ENCODE measurements around the gene ANKRD10. TPM values are rescaled to one million over a fixed set of nuclear protein-coding genes. Genes with fewer than 3 reads are reported as not detected.
A peak's percentile ranks its signal among the peaks of the same experiment; 100 is the strongest.

Gene ANKRD10
- total RNA-seq, 4 donors from 2014 or later = 117 to 184 (median 138) TPM

GRCh38 chr13:110921209-110921608 lies 6.3 kb upstream of the ANKRD10 start:
- no peaks in the 10 kb centered on the region for H3K9me3 ChIP-seq
- no peaks in the 10 kb centered on the region for H3K4me1 ChIP-seq
- H3K36me3 ChIP-seq = no peaks in the 10 kb centered on the region
- no peak overlapping the region for H3K4me3 ChIP-seq
- no peaks in the 10 kb centered on the region for H3K27me3 ChIP-seq
- DNase-seq = no peak
- H3K27ac ChIP-seq = no peak overlapping the region
- no peak for TF ChIP-seq POLR2A (IDR thresholded peaks at IDR 0.05)

GRCh38 chr13:110920038-110920437 lies 5.2 kb upstream of the ANKRD10 start:
- Histone ChIP-seq H3K27ac (no peak overlapping the region), H3K27me3 (no peaks in the 10 kb centered on the region), H3K9me3 (no peaks in the 10 kb centered on the region), H3K36me3 (no peaks in the 10 kb centered on the region), H3K4me1 (no peaks in the 10 kb centered on the region), H3K4me3 (no peak overlapping the region)
- TF ChIP-seq, protein P1, sequence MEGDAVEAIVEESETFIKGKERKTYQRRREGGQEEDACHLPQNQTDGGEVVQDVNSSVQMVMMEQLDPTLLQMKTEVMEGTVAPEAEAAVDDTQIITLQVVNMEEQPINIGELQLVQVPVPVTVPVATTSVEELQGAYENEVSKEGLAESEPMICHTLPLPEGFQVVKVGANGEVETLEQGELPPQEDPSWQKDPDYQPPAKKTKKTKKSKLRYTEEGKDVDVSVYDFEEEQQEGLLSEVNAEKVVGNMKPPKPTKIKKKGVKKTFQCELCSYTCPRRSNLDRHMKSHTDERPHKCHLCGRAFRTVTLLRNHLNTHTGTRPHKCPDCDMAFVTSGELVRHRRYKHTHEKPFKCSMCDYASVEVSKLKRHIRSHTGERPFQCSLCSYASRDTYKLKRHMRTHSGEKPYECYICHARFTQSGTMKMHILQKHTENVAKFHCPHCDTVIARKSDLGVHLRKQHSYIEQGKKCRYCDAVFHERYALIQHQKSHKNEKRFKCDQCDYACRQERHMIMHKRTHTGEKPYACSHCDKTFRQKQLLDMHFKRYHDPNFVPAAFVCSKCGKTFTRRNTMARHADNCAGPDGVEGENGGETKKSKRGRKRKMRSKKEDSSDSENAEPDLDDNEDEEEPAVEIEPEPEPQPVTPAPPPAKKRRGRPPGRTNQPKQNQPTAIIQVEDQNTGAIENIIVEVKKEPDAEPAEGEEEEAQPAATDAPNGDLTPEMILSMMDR (IDR thresholded peaks at IDR 0.05) = no peak
- no peak for TF ChIP-seq POLR2A (IDR thresholded peaks at IDR 0.05)
- DNase-seq = no peak

DNA sequence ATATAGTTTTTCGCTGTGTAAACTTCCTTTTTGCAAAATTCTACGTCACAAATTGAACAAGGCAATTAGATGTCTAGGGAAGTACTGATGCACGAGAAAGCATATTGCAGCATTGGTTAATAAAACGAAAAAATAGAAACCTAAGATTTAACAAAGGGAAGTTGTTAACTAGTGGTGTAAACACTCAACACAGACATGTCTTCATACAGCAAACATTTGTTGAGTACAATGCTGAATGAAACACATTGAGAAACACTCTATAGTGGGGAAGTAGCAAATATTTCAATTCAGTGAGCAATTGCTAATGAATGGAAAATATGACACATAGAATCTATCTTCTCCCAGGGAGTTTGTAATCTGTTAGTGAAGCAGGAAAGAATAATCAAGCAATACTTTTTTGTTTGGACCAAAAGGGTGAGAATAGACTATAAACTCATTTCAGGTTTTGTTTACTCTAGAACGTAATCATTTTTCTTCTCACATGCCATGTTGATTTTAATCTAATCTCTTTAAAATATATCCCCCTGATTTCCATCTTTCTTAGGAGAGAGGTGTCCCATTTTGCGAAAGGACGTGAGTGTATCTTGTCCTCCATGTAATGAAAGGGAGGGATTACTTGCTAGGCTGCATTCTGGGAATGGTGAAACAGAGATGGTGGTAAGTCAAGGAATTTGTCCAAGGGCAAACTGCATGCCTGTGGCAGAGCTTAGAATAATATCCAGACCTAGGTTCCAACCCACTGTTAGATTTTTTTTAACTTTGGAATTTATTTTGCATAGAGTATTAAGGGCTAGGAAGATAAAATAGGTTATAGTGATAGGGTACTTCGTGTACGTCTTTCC lies 1.7 kb upstream of the ANKRD10 start:
- no peak for DNase-seq
- no peaks in the 10 kb centered on the region for H3K36me3 ChIP-seq
- peak overlapping the region in 2 of 4 donors; percentile 67 to 74 for H3K4me3 ChIP-seq
- no peaks in the 10 kb centered on the region for H3K27me3 ChIP-seq
- H3K27ac ChIP-seq = peak overlapping the region; percentile 57 to 99 (median 96)
- H3K9me3 ChIP-seq = no peaks in the 10 kb centered on the region
- H3K4me1 ChIP-seq = peaks cover 0 to 13% (median 6%) of the 10 kb centered on the region in 4 donors
- TF ChIP-seq, protein P1 (IDR thresholded peaks at IDR 0.05) = no peak
- no peak for TF ChIP-seq POLR2A (IDR thresholded peaks at IDR 0.05)

DNA sequence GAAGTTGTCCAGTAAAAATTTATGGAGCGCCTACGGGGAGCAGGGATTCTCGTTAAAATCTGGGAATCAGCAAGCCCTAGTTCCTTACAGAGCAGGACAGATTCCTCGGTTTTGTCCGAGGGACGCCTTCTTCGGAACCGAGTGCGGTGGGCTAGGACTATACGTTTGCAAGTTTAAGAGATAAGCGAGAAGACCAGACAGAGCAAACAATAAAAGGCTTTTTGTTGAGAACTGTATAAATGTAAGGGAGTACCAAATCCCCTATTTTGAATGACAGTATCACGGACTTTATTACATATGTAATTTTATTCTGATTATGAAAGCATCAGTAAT lies 971 bp upstream of the ANKRD10 start:
- peak overlapping the region; percentile 67 to 92 (median 75) for H3K4me3 ChIP-seq
- TF ChIP-seq, protein P1 (IDR thresholded peaks at IDR 0.05) = no peak
- no peak for TF ChIP-seq POLR2A (IDR thresholded peaks at IDR 0.05)
- H3K36me3 ChIP-seq = no peaks in the 10 kb centered on the region
- H3K27ac ChIP-seq = peak overlapping the region; percentile 94 to 99 (median 96)
- H3K27me3 ChIP-seq = no peaks in the 10 kb centered on the region
- no peak for DNase-seq
- H3K4me1 ChIP-seq = peaks cover 0 to 20% (median 6%) of the 10 kb centered on the region in 4 donors
- no peaks in the 10 kb centered on the region for H3K9me3 ChIP-seq

- peaks cover 0 to 5% (median 0%) of the 10 kb centered on the region in 3 donors for H3K36me3 ChIP-seq
- peak; percentile 74 to 90 (median 84) for DNase-seq
- H3K9me3 ChIP-seq = no peaks in the 10 kb centered on the region
- H3K27me3 ChIP-seq = no peaks in the 10 kb centered on the region
- peaks cover 0 to 34% (median 6%) of the 10 kb centered on the region in 4 donors for H3K4me1 ChIP-seq
- H3K27ac ChIP-seq = peak overlapping the region; percentile 94 to 99 (median 96)
- TF ChIP-seq, protein P1 (IDR thresholded peaks at IDR 0.05) = no peak
- peak; percentile 76 to 79 for TF ChIP-seq POLR2A (IDR thresholded peaks at IDR 0.05)
- H3K4me3 ChIP-seq = peak overlapping the region; percentile 67 to 92 (median 75)
These were observed 375 bp downstream of the ANKRD10 start for GRCh38 chr13:110914331-110915056.

DNA sequence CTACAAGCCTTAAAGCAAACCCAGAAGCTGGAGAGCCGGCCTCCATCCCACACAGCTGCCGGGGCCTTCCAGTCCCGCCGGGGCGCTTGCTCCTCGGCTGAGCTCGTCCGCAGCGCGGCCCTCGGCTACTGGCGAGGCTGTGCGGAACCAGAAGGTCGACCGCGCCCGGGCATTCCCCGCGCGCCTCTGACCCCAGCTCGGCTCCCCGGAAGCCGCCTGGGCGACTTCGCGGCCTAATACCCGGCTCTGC lies 863 bp downstream of the ANKRD10 start:
- H3K27me3 ChIP-seq = no peaks in the 10 kb centered on the region
- TF ChIP-seq, protein P1 (IDR thresholded peaks at IDR 0.05) = no peak
- TF ChIP-seq POLR2A (IDR thresholded peaks at IDR 0.05) = no peak
- peaks cover 0 to 38% (median 6%) of the 10 kb centered on the region in 4 donors for H3K4me1 ChIP-seq
- H3K9me3 ChIP-seq = no peaks in the 10 kb centered on the region
- peak overlapping the region; percentile 94 to 99 (median 96) for H3K27ac ChIP-seq
- H3K4me3 ChIP-seq = peak overlapping the region; percentile 67 to 92 (median 75)
- no peak for DNase-seq
- peaks cover 0 to 10% (median 0%) of the 10 kb centered on the region in 3 donors for H3K36me3 ChIP-seq

Measured in Peyer's patch (tissue), 4 donors.